NCI-H2107 treated with DMSO at 0.1 percent for 48 hours (cell line): ENCODE measurements around the gene MAP3K13.
A peak's percentile ranks its signal among the peaks of the same experiment; 100 is the strongest.
"Not testable (repeated sequence)": the region's sequence is repeated elsewhere in the genome, so short reads cannot be mapped to it uniquely, and the experiment has no call there.

Experiments used
- DNase-seq: peaks from one replicate; lab custom pipeline; 2025; ENCODE audit not compliant: unreplicated experiment; lab: John Stamatoyannopoulos, UW

MAP3K13 gene

DNA sequence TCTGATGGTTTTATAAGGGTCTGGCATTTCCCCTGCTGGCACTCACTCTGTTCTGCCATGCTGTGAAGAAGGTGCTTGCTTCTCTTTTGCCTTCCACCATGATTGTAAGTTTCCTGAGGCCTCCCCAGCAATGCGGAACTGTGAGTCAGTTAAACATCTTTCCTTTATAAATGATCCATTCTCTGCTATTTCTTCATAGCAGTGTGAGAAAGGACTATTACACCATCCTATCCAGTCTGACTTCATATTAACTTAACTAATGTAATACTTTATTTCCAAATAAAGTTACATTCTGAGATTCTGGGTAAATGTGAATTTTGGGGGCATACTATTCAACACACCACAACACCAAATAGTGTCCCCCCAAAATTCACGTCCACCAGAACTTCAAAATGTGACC lies 22.2 kb upstream of the MAP3K13 start:
- DNase-seq: no peak

DNA sequence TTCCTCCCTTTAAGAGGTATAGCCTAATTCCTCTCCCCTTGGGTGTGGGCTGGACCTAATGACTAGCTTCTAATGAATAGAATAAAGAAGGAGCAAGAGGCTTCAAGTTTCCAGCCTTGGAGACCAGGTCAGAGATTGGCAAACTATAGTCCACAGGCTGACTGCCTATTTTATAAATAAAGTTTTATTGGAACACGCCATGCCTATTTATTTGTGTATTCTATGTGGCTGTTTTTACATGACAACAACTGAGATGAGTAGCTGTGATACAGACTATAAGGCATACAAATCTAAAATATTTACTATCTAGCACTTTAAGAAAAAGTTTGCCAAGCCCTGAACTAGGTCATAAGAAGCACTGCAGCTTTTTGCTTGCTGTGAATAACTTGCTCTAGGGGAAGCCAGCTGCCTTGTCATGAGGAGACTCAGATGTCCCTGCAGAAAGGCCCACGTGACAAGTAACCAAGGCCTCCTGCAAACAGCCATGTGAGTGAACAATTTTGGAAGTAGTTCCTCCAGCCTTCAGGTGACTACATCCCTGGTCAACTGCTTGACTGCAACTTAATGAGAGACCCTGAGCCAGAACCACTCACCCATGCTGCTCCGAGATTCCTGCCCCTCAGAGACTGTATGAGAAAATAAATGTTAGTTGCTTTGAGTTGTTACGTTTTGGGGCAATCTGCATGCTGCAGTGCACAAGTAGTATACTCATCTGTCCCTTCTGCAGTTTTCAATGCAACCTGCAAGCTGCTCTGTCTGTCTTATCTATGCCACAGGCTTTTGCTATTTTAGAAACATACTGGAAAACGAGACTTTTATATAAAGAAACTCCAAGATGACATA lies 21.1 kb upstream of the MAP3K13 start:
- DNase-seq: no peak

DNA sequence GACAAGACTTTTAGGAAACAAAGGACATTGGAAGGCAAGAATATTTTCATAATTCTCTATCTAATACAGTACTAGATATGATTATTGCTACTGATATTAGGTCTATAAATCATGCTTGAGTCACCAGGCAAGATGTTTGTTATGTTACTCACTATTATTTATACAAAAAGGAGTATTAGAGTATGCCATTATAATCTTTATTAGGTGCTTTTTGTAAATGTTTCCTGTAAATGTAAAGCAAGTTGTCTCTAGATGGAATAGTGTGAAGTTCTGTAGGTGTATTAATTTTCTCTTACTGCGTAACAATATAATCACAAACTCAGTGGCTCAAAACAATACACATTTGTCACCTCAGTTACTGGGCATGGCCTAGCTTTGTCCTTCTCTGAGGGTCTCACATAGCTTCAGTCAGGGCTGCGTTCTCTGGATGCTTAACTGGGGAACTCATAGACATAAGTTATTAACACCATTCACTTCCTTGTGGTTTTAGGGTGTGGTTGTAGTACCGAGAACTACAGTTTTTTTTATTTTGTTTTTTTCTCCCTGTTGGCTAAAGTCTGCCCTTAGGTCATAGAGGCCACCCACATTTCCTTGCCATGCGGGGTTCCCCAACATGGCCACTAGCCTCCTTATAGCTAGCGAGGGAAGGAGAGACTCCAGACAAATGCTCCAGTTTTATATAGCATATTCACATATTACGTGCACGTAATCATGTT lies 20.3 kb upstream of the MAP3K13 start:
- DNase-seq: no peak

- no peak for DNase-seq
Observed at GRCh38 chr3:185347399-185347798, 15.5 kb upstream of the MAP3K13 start.

DNA sequence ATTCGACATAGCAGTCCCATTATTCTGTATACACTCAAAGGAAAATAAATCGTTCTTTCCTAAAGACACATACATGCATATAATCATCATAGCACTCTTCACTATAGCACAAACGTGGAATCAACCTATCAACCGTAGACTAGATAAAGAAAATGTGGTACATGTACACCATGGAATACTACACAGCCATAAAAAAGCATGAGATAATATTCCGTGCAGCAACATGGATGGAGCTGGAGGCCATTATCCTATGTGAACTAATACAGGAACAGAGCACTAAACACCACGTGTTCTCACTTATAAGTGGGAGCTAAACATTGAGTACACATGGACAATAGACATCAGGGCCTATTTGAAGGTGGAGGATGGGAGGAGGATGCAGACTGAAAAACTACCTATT lies 12.1 kb upstream of the MAP3K13 start:
- no peak for DNase-seq

DNA sequence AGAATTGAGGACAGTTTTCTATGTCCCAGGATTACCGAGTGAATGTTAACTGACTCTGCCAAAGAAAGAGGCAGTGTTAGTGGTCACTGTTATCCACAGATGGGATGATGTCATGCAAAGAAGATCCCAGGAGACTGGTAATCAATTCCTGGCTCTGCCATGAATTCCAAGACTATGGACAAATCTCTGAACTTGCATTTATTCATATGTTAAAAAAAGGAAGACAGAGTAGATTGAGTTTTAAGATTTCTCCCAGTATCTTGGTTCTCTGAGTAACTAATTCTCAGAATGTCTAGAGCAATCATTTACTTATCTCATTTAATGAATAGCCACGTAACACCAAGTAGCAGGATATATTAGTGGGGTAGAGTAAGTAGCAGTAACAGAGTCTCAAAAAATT lies 11.5 kb upstream of the MAP3K13 start:
- no peak for DNase-seq

DNA sequence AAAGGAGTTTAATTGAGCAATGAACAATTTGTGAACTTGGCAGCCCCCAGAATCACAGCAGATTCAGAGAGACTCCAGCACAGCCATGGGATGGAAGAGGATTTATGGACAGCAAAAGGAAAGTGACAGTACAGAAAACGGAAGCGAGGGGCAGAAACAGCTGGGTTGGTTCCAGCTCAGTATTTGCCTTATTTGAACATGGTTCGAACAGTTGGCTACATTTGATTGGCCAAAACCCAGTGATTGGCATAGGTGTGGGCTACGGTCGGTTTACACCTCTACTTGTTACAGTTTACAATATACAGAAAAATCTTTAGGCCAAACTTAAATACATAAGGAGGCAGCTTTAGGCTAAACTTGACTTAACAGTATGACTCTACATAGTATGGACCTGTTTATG lies 9.7 kb upstream of the MAP3K13 start:
- no peak for DNase-seq

GRCh38 chr3:185353823-185354614 lies 8.9 kb upstream of the MAP3K13 start:
- DNase-seq: peak; percentile 96

- DNase-seq: no peak
Observed at GRCh38 chr3:185356499-185356898, 6.4 kb upstream of the MAP3K13 start.

- no peak for DNase-seq
Observed at GRCh38 chr3:185361920-185362319, 1.0 kb upstream of the MAP3K13 start.

- DNase-seq: no peak
Observed at GRCh38 chr3:185363662-185364203, 797 bp downstream of the MAP3K13 start.

DNA sequence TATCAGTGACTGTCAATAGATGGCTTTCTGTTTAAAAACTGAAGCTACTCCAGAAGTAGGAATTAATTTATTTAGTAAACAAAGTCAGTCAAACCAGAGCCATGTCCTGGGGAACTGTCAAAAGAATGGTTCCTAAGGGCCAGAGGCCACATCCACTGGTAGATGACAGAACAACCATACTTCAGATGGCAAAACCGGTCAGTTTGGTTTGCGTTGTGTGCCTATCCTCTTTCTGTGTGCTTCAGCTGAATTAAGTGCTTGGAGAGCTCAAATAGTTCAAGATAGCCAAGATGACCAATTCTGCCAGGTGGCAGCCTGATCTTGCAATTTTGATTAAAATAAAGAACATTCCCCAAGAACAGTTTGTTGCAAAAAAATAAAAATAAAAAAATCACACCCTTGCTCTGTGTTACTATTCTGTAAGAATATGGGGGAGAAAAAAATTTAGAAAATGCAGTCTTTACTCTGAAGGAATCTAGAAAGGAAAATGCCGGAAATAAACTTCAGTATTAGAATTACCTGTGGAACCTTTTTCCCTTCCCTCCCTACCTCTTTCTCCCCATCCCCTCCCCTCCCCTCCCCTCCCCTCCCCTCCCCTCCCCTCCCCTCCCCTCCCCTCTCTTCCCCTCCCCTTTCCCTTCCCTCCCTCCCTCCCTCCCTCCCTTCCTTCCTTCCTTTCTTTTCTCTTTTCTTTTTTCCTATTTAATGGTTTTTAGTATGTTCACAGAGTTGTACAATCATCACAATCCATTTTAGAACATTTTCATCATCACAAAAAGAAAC lies 2.5 kb downstream of the MAP3K13 start:
- DNase-seq: no peak

DNA sequence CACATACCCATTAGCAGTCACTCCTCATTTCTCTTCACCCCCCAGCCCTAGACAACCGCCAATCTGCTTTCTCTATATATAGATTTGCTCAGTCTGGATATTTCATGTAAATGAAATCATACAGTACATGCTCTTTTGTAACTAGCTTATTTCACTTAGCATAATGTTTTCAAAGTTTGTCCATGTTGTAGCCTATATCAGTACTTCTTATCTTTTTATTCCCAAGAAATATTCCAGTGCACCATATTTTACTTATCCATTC lies 3.1 kb downstream of the MAP3K13 start:
- no peak for DNase-seq

DNA sequence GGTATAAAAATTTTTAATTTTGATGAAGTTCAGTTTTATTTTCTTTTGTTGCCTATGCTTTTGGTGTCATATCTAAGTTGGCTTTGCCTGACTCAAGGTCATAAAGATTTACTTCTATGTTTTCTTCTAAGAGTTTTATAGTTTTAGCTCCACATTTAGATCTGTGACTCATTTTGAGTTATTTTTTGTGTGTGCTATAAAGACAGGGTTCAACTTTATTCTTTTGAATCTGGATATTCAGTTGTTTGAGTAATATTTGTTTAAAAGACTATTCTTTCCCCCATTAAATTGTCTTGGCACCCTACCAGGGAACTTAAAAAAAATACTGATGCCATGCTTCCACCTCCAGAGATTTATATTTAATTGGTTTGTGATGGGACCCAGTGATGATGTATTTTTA lies 4.0 kb downstream of the MAP3K13 start:
- no peak for DNase-seq

DNA sequence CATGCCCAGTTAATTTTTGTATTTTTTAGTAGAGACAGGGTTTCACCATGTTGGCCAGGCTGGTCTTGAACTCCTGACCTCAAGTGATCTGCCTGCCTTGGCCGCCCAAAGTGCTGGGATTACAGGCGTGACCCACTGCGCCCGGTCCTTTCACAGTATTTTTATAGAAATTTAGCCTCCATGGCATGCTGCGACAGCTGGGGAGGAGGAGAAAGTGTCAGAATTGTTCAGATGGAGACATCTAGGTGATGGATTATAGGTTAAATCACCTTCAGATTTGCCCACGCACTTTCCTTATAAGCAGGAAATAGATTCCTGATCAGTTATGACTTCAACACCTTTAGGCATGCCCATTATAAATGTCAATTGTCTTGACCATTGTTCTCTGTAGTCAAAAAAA lies 7.4 kb downstream of the MAP3K13 start:
- DNase-seq: not testable (repeated sequence)

GRCh38 chr3:185371306-185372074 lies 8.6 kb downstream of the MAP3K13 start:
- DNase-seq: no peak

DNA sequence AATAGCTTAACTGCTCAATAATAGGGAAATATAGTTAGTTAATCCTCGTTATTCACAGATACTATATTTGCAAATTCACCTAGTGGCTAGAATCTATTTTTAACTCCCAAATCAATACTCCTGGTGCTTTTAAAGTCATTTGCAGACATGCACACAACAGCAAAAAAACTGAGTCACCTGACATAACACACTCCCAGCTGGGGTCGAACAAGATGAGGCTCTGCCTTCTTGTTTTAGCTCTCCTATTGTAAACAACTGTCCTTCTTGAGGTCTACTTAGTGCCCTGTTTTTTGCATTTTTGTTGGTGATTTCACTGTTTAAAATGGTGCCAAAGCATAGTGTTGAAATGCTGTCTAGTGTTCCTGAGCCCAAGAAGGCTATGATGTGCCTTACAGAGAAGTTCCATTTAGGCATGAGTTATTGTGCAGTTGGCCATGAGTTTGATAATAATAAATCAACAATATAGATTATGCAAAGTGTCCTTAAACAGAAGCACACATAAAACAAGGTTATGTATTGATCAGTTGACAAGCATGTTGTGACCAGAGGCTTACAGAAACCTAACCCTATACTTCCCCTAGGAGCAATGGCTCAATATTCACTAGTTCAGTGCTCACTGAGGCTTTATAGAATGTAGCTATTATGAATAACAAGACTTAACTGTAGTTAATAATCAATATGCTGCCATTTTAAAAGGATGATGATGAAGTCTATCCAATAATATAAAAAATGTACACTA lies 18.6 kb downstream of the MAP3K13 start:
- DNase-seq: no peak

DNA sequence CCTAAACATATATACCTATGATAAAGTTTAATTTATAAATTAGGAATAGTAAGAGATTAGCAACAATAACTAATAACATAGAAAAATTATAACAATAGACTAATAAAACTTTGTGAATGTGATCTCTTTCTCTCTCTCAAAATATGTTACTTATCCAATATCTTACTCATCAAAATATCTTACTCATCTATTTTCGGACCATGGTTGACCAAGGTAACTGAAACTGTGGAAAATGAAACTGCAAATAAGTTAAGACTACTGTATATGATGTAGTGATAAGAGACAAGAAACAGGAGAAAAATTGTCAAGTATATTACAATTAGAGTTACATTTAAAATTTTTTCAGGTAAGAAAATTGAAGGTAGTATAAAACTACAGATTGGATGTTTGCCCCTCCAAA lies 19.2 kb downstream of the MAP3K13 start:
- DNase-seq: no peak

DNA sequence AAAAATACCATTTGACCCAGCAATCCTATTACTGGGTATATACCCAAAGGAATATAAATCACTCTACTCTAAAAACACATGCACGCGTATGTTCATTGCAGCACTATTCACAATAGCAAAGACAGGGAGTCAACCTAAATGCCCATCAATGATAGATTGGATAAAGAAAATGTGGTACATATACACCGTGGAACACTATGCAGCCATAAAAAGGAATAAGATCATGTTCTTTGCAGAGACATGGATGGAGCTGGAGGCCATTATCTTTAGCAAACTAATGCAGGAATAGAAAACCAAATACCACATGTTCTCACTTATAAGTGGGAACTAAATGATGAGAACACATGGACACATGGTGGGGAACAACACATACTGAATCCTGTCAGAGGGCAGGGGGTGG lies 23.6 kb downstream of the MAP3K13 start:
- DNase-seq: not testable (repeated sequence)
